HEK293 (cell line): ENCODE results near the gene LCTL.

Experiments used
- GLI2 ChIP-seq: fragments of 450-650 bp; formaldehyde crosslinking; IDR thresholded peaks from 2 replicates; pipeline ENCODE4; 2017; ENCODE audit warnings: missing biosample characterization, missing genetic modification characterization, low read depth, borderline replicate concordance
- PATZ1 ChIP-seq: fragments of 450-650 bp; formaldehyde crosslinking; IDR thresholded peaks from 2 replicates; pipeline ENCODE4 v1.5.1; 2016; ENCODE audit warnings: missing biosample characterization, missing genetic modification characterization
- PRDM6 ChIP-seq: fragments of 450-650 bp; formaldehyde crosslinking; IDR thresholded peaks from 2 replicates; pipeline ENCODE4 v1.5.1; 2017; ENCODE audit warnings: missing biosample characterization, missing genetic modification characterization
- REST ChIP-seq: fragments of 450-650 bp; formaldehyde crosslinking; IDR thresholded peaks from 2 replicates; pipeline ENCODE4 v1.5.1; 2016; ENCODE audit warnings: missing biosample characterization, missing genetic modification characterization
- SETDB1 ChIP-seq: IDR thresholded peaks from one replicate; pipeline ENCODE4 v1.6.1; 2017; ENCODE audit warnings: mild to moderate bottlenecking, low read length, moderate library complexity, mixed read lengths; ENCODE audit not compliant: insufficient read length
- TSHZ1 ChIP-seq: fragments of 450-650 bp; formaldehyde crosslinking; IDR thresholded peaks from 2 replicates; pipeline ENCODE4 v1.5.1; 2016; ENCODE audit warnings: missing biosample characterization, missing genetic modification characterization, borderline replicate concordance
- ZFHX2 ChIP-seq: fragments of 450-650 bp; formaldehyde crosslinking; conservative IDR thresholded peaks from 2 replicates; pipeline ENCODE4 v1.5.1; 2016; ENCODE audit warnings: missing biosample characterization, missing genetic modification characterization
- ZFP69B ChIP-seq: fragments of 450-650 bp; formaldehyde crosslinking; IDR thresholded peaks from 2 replicates; pipeline ENCODE4 v1.5.1; 2016; ENCODE audit warnings: missing biosample characterization, missing genetic modification characterization
- ZNF140 ChIP-seq: fragments of 450-650 bp; formaldehyde crosslinking; IDR thresholded peaks from 2 replicates; pipeline ENCODE4 v1.5.1; 2016; ENCODE audit warnings: missing biosample characterization, missing genetic modification characterization
- ZNF169 ChIP-seq: fragments of 450-650 bp; formaldehyde crosslinking; IDR thresholded peaks from 2 replicates; pipeline ENCODE4 v1.5.1; 2016; ENCODE audit warnings: missing biosample characterization, missing genetic modification characterization
- ZNF202 ChIP-seq: fragments of 450-650 bp; formaldehyde crosslinking; IDR thresholded peaks from 2 replicates; pipeline ENCODE4 v1.5.1; 2016; ENCODE audit warnings: missing biosample characterization, missing genetic modification characterization, borderline replicate concordance
- ZNF280C ChIP-seq: fragments of 450-650 bp; formaldehyde crosslinking; IDR thresholded peaks from 2 replicates; pipeline ENCODE4 v1.5.1; 2016; ENCODE audit warnings: missing biosample characterization, missing genetic modification characterization
- ZNF416 ChIP-seq: fragments of 450-650 bp; formaldehyde crosslinking; IDR thresholded peaks from 2 replicates; pipeline ENCODE4 v1.5.1; 2016; ENCODE audit warnings: missing biosample characterization, missing genetic modification characterization
- ZNF433 ChIP-seq: fragments of 450-650 bp; formaldehyde crosslinking; IDR thresholded peaks from 2 replicates; pipeline ENCODE4 v1.5.1; 2016; ENCODE audit warnings: missing biosample characterization, missing genetic modification characterization, low read depth
- ZNF510 ChIP-seq: fragments of 450-650 bp; formaldehyde crosslinking; IDR thresholded peaks from 2 replicates; pipeline ENCODE4 v1.5.1; 2018; ENCODE audit warnings: mild to moderate bottlenecking, missing genetic modification characterization, missing biosample characterization; ENCODE audit not compliant: insufficient replicate concordance
- ZNF529 ChIP-seq: fragments of 450-650 bp; formaldehyde crosslinking; IDR thresholded peaks from 2 replicates; pipeline ENCODE4 v1.5.1; 2017; ENCODE audit warnings: missing genetic modification characterization, missing biosample characterization; ENCODE audit not compliant: insufficient replicate concordance
- ZNF544 ChIP-seq: fragments of 450-650 bp; formaldehyde crosslinking; IDR thresholded peaks from 2 replicates; pipeline ENCODE4 v1.5.0; 2017; ENCODE audit warnings: missing biosample characterization, missing genetic modification characterization
- ZNF555 ChIP-seq: fragments of 450-650 bp; formaldehyde crosslinking; conservative IDR thresholded peaks from 2 replicates; pipeline ENCODE4 v1.5.1; 2017; ENCODE audit warnings: missing biosample characterization, mild to moderate bottlenecking, missing genetic modification characterization, inconsistent platforms
- ZNF571 ChIP-seq: fragments of 450-650 bp; formaldehyde crosslinking; IDR thresholded peaks from 2 replicates; pipeline ENCODE4 v1.5.0; 2017; ENCODE audit warnings: missing biosample characterization, missing genetic modification characterization
- ZNF624 ChIP-seq: fragments of 450-650 bp; formaldehyde crosslinking; IDR thresholded peaks from 2 replicates; pipeline ENCODE4 v1.5.1; 2017; ENCODE audit warnings: missing biosample characterization, missing genetic modification characterization
- ZNF626 ChIP-seq: fragments of 450-650 bp; sonication (Bioruptor Pico); formaldehyde crosslinking; IDR thresholded peaks from 2 replicates; pipeline ENCODE4 v1.5.1; 2018; ENCODE audit warnings: missing biosample characterization, missing genetic modification characterization, inconsistent platforms
- ZNF670 ChIP-seq: fragments of 450-650 bp; formaldehyde crosslinking; IDR thresholded peaks from 2 replicates; pipeline ENCODE4 v1.5.1; 2016; ENCODE audit warnings: missing biosample characterization, missing genetic modification characterization, low read depth
- ZNF768 ChIP-seq: fragments of 450-650 bp; formaldehyde crosslinking; IDR thresholded peaks from 2 replicates; pipeline ENCODE4 v1.5.1; 2018; ENCODE audit warnings: missing biosample characterization, mild to moderate bottlenecking, missing genetic modification characterization
- ZNF837 ChIP-seq: fragments of 450-650 bp; formaldehyde crosslinking; IDR thresholded peaks from 2 replicates; pipeline ENCODE4 v1.5.1; 2016; ENCODE audit warnings: missing biosample characterization, missing genetic modification characterization

The LCTL gene

GRCh38 chr15:66504563-66505429 lies 61.0 kb downstream of the LCTL start, which contains the start of the genes RPL4 and ZWILCH (continued):
- TF ChIP-seq TSHZ1 (no peak; the same call in 1 of the 2 replicates), ZNF571 (tag by site-specific recombination) (no peak), ZNF670 (no peak), ZNF626 (tag by site-specific recombination) (no peak), ZNF433 (no peak), ZNF416 (tag by site-specific recombination) (no peak), ZNF555 (tag by site-specific recombination) (no peak), ZNF510 (tag by site-specific recombination) (no peak), ZNF202 (tag by site-specific recombination) (no peak), ZNF529 (tag by site-specific recombination) (no peak), REST (peak; percentile 56), ZNF280C (tag by site-specific recombination) (no peak), ZNF837 (no peak), ZNF624 (tag by site-specific recombination) (no peak), SETDB1 (peak; percentile 53), ZNF169 (tag by site-specific recombination) (no peak), PATZ1 (peak; percentile 89), ZFHX2 (tag by site-specific recombination) (0 out of 2 replicates have a peak, but pooled peaks have one; percentile 41), PRDM6 (tag by site-specific recombination) (0 out of 2 replicates have a peak, but pooled peaks have one; percentile 37), GLI2 (peak; percentile 5; the same call in 1 of the 2 replicates), ZFP69B (tag by site-specific recombination) (peak; percentile 48), ZNF768 (tag by site-specific recombination) (peak; percentile 21; the same call in 1 of the 2 replicates), ZNF544 (no peak), ZNF140 (tag by site-specific recombination) (no peak)
